ENCODE results near the gene SCNN1G. TPM values are rescaled to one million over a fixed set of nuclear protein-coding genes. Genes with fewer than 3 reads are reported as not detected.

The SCNN1G gene
- total and polyA plus RNA-seq, 9 of the 15 experiments (the other 6 are each of a cell fraction or from before 2014, with no cell fraction given) = not detected

- ChIA-PET POLR2A (interaction anchor here (0.7 to 0.9 kb wide), 2 partner anchors 22 to 37 kb away, joined by 3 read pairs; no protein-coding TSS in a partner anchor), CTCF (ENCODE audit: low intra/inter-chr PET ratio) (no interaction called here)
- Histone ChIP-seq H3K9ac (ENCODE audit: insufficient read depth in 1 of 2, low read depth in 2 of 2, low read length in 2 of 2) (no peak overlapping the region), H3K36me3 (ENCODE audit: control insufficient read depth, insufficient read depth, low read length) (no peaks in the 10 kb centered on the region), H3K9me3 (replicated peaks; ENCODE audit: control insufficient read depth, insufficient read depth, low read depth, low read length) (peaks cover 4% of the 10 kb centered on the region; the same call in 1 of the 2 replicates), H3K4me3 (no peak overlapping the region), H3K79me2 (ENCODE audit: control insufficient read depth, insufficient read depth, low read length) (no peaks in the 10 kb centered on the region), H3K27me3 (ENCODE audit: control insufficient read depth in 2 of 2, insufficient read depth in 2 of 2, low read length in 2 of 2) (peaks cover 5 to 21% of the 10 kb centered on the region in 2 experiments; a peak in 4 of 5 replicates), H3K4me1 (replicated peaks in 1 of 2; ENCODE audit: control insufficient read depth in 2 of 2, insufficient read depth in 2 of 2, low read length in 2 of 2) (no peaks in the 10 kb centered on the region), H3K4me2 (ENCODE audit: insufficient read depth, low read length) (no peak overlapping the region), H2AFZ (ENCODE audit: low read depth, low read length) (no peak overlapping the region), H3K27ac (ENCODE audit: extremely low read depth, low read depth, low read length) (no peak overlapping the region), H3K9me1 (ENCODE audit: control insufficient read depth, insufficient read depth, low read length) (no peaks in the 10 kb centered on the region), H4K20me1 (replicated peaks; ENCODE audit: control insufficient read depth, insufficient read depth, low read length) (no peaks in the 10 kb centered on the region)
- no peak for FAIRE-seq
- no TSS peak for BruUV-seq (replicated peaks)
- in situ Hi-C loops (cut with MboI) (no loop called here), intact Hi-C loops (cut with micrococcal nuclease) (no loop called here)
- no peak for ATAC-seq
- WGBS (ENCODE audit: insufficient coverage, low coverage, missing lambda C conversion rate) = 0% methylated on average over 4 of the region's 4 CpGs
- no peak for DNase-seq (ENCODE audit: extremely low read depth in 1 of 4, low spot score in 3 of 4)
- TF ChIP-seq GTF2E2 (tag; IDR thresholded peaks at IDR 0.05) (no peak), KLF13 (tag; IDR thresholded peaks at IDR 0.05; ENCODE audit: borderline replicate concordance, low read depth) (no peak), MXD1 (CRISPR knock-in tag; IDR thresholded peaks at IDR 0.05; ENCODE audit: borderline replicate concordance, poor library complexity, severe bottlenecking) (no peak), RBM15 (IDR thresholded peaks at IDR 0.05; ENCODE audit: insufficient read depth, low read length) (no peak), TEAD1 (CRISPR knock-in tag; IDR thresholded peaks at IDR 0.05) (peak in 1 of 2 experiments; percentile 89; a peak in 2 of 4 replicates), PKNOX1 (IDR thresholded peaks at IDR 0.05) (no peak), ESRRA (IDR thresholded peaks at IDR 0.05; ENCODE audit: borderline replicate concordance, low read depth) (peak; percentile 71; the same call in 1 of the 2 replicates), RBM17 (IDR thresholded peaks at IDR 0.05; ENCODE audit: borderline replicate concordance, low read depth, low read length) (no peak), TAF9B (IDR thresholded peaks at IDR 0.05; ENCODE audit: partially characterized antibody) (no peak), ZNF589 (CRISPR knock-in tag; IDR thresholded peaks at IDR 0.05; ENCODE audit: low read depth) (no peak), HES1 (IDR thresholded peaks at IDR 0.05; ENCODE audit: low read depth) (0 out of 2 replicates have a peak, but pooled peaks have one; percentile 29), HBP1 (CRISPR knock-in tag; IDR thresholded peaks at IDR 0.05) (no peak), RCOR1 (IDR thresholded peaks at IDR 0.05; ENCODE audit: borderline replicate concordance in 1 of 2, low read depth in 2 of 2, low read length in 2 of 2) (peak in 1 of 2 experiments; percentile 57; a peak in 1 of 4 replicates), ZBTB43 (CRISPR knock-in tag; IDR thresholded peaks at IDR 0.05) (no peak), PHTF2 (CRISPR knock-in tag; IDR thresholded peaks at IDR 0.05) (no peak), ADNP (tag; IDR thresholded peaks at IDR 0.05) (no peak), TOE1 (IDR thresholded peaks at IDR 0.05; ENCODE audit: borderline replicate concordance) (no peak), TOE1 (CRISPR knock-in tag; IDR thresholded peaks at IDR 0.05; ENCODE audit: borderline replicate concordance, low read depth) (no peak)
Observed at GRCh38 chr16:23160082-23160481, 22.5 kb upstream of the SCNN1G start.
